B cell (primary cell): Measurements from ENCODE around the gene THSD7A. TPM values are rescaled to one million over a fixed set of nuclear protein-coding genes. Genes with fewer than 3 reads are reported as not detected.

Experiments
- ATAC-seq: fragments of 200-7000 bp; cut with Tn5 transposase; one replicate; pipeline ENCODE4 v1.10.0; 2021; ENCODE audit warnings: low read depth, mild to moderate bottlenecking, moderate number of reproducible peaks, moderate library complexity
- CTCF ChIA-PET: fragments of 350-600 bp; sonication (Branson Sonifier 250); formaldehyde crosslinking; loops from one replicate; lab custom pipeline; 2021; ENCODE audit warnings: antibody characterized with exemption, inconsistent platforms; lab: Charles Lee
- POLR2A ChIA-PET: fragments of 350-600 bp; sonication (Branson Sonifier 250); formaldehyde crosslinking; loops from one replicate; lab custom pipeline; 2021; ENCODE audit warnings: antibody characterized with exemption; lab: Charles Lee
- DNase-seq: peaks from one replicate; pipeline ENCODE4 v3.0.0; 2013
- H2AFZ ChIP-seq: 2 replicates; pipeline ENCODE4 v1.6.1; 2012; ENCODE audit warnings: mild to moderate bottlenecking, low read depth, low read length; ENCODE audit not compliant: insufficient read depth, poor library complexity, severe bottlenecking
- H3K27ac ChIP-seq, 2 donors: 1 replicate in 1 of 2; 2 replicates in 1 of 2; pipeline ENCODE4 v1.5.1; 2012 to 2013; ENCODE audit warnings: low read length in 2 of 2, mild to moderate bottlenecking in 2 of 2, moderate library complexity in 1 of 2
- H3K27me3 ChIP-seq, 4 experiments: fragments of 200-600 bp in 1 of 4; sonication (generic) in 1 of 4; replicated peaks in 1 of 4; 1 replicate in 2 of 4; 2 replicates in 2 of 4; pipeline versions ENCODE4 v1.6.1 to v1.7.0; 2013 to 2016; ENCODE audit warnings: low read length in 3 of 4, mild to moderate bottlenecking in 2 of 4, mixed read lengths in 1 of 4, moderate library complexity in 1 of 4; ENCODE audit not compliant: insufficient read depth in 4 of 4, control insufficient read depth in 3 of 4; ENCODE audit errors: control extremely low read depth in 1 of 4
- H3K36me3 ChIP-seq, 2 experiments: replicated peaks in 1 of 2; 1 replicate in 1 of 2; 2 replicates in 1 of 2; pipeline versions ENCODE4 v1.6.1 to v1.7.1; 2013; ENCODE audit warnings: low read length in 1 of 2; ENCODE audit not compliant: insufficient read depth in 2 of 2, control insufficient read depth in 1 of 2; ENCODE audit errors: control extremely low read depth in 1 of 2, extremely low read depth in 1 of 2
- H3K4me1 ChIP-seq, 2 donors: fragments of 200-600 bp in 1 of 2; sonication (generic) in 1 of 2; 1 replicate in 1 of 2; 2 replicates in 1 of 2; pipeline versions ENCODE4 v1.5.1 to v1.6.1; 2013 to 2017; ENCODE audit warnings: low read length in 2 of 2; ENCODE audit not compliant: control insufficient read depth in 2 of 2, insufficient read depth in 2 of 2
- H3K4me2 ChIP-seq: replicated peaks from 2 replicates; pipeline ENCODE3; 2012; ENCODE audit warnings: mild to moderate bottlenecking, low read depth, low read length; ENCODE audit not compliant: poor library complexity, severe bottlenecking
- H3K4me3 ChIP-seq, 5 experiments: fragments of 200-600 bp in 1 of 5; sonication (generic) in 1 of 5; 1 replicate in 3 of 5; 2 replicates in 2 of 5; pipeline versions ENCODE4 v1.5.1 to v1.7.0; 2011 to 2016; ENCODE audit warnings: low read length in 4 of 5, mild to moderate bottlenecking in 4 of 5, low read depth in 2 of 5, control low read depth in 1 of 5, moderate library complexity in 1 of 5; ENCODE audit not compliant: insufficient read depth in 1 of 5; ENCODE audit errors: control extremely low read depth in 1 of 5, extremely low read depth in 1 of 5
- H3K79me2 ChIP-seq: fragments of 200-600 bp; sonication (generic); one replicate; pipeline ENCODE4 v1.6.0; 2016; ENCODE audit warnings: low read length; ENCODE audit not compliant: control insufficient read depth, insufficient read depth
- H3K9ac ChIP-seq: fragments of 200-600 bp; sonication (generic); 2 replicates; pipeline ENCODE4 v1.6.1; 2017; ENCODE audit warnings: mild to moderate bottlenecking, low read length, moderate library complexity
- H3K9me3 ChIP-seq, 3 donors: one replicate each; pipeline versions ENCODE4 v1.6.1 to v1.7.1; 2013; ENCODE audit warnings: low read length in 2 of 3; ENCODE audit not compliant: control insufficient read depth in 2 of 3, insufficient read depth in 1 of 3; ENCODE audit errors: control extremely low read depth in 1 of 3
- H4K20me1 ChIP-seq: 2 replicates; pipeline ENCODE4 v1.6.0; 2012; ENCODE audit warnings: mild to moderate bottlenecking, low read length; ENCODE audit not compliant: insufficient read depth, control insufficient read depth, poor library complexity, severe bottlenecking
- H3K27ac Mint-ChIP-seq: one replicate; pipeline ENCODE4 v1.8.0; 2021; ENCODE audit warnings: mixed read lengths
- H3K27me3 Mint-ChIP-seq: one replicate; pipeline ENCODE4 v1.8.0; 2021; ENCODE audit warnings: mixed read lengths
- H3K4me1 Mint-ChIP-seq: one replicate; pipeline ENCODE4 v1.8.0; 2021; ENCODE audit warnings: mixed read lengths
- H3K4me3 Mint-ChIP-seq: one replicate; pipeline ENCODE4 v1.8.0; 2021; ENCODE audit warnings: mixed read lengths
- H3K9me3 Mint-ChIP-seq: one replicate; pipeline ENCODE4 v1.8.0; 2022; ENCODE audit warnings: mixed read lengths; ENCODE audit not compliant: insufficient read depth
- CTCF ChIP-seq: fragments of 200-600 bp; IDR thresholded peaks from one replicate; pipeline ENCODE4 v1.8.0; 2022; ENCODE audit warnings: antibody characterized with exemption, mild to moderate bottlenecking
- EZH2 ChIP-seq: IDR thresholded peaks from 2 replicates; pipeline ENCODE4 v1.6.1; 2012; ENCODE audit warnings: borderline replicate concordance, low read depth, mild to moderate bottlenecking, moderate library complexity, low read length; ENCODE audit not compliant: insufficient read depth, poor library complexity, severe bottlenecking
- WGBS: methylation state at CpG from one replicate; pipeline ENCODE4 v1.1.5; 2013; ENCODE audit warnings: missing lambda C conversion rate; ENCODE audit not compliant: insufficient coverage; 5-methylcytosine and 5-hydroxymethylcytosine counted together
- intact Hi-C: fragments of 100-400 bp; cut with micrococcal nuclease; formaldehyde crosslinking; loops from one replicate; pipeline ENCODE4 v1.10.0; 2022
- polyA plus RNA-seq: library from polyadenylated mRNA; depleted of rRNA; stranded (reverse); fragments of >200 nt; gene quantifications from 2 replicates; pipeline ENCODE4 v1.2.3, GENCODE V29; 2012
- total RNA-seq, 2 donors: library from RNA; stranded (reverse); fragments of 120-200 nt in 1 of 2; gene quantifications; 1 replicate in 1 of 2; 2 replicates in 1 of 2; pipeline versions ENCODE4 v1.2.3 to v1.2.4, GENCODE V29; 2013 to 2022

Gene THSD7A
- total and polyA plus RNA-seq, 2 donors (not counting 1 experiment from before 2014, with no cell fraction given): not detected

GRCh38 chr7:11539853-11540252 lies 292.1 kb downstream of the THSD7A start:
- Histone ChIP-seq H3K9ac (no peak overlapping the region), H3K4me1 (no peaks in the 10 kb centered on the region), H3K9me3 (peaks cover 0 to 2% (median 0%) of the 10 kb centered on the region in 3 donors), H2AFZ (no peak overlapping the region), H3K27ac (no peak overlapping the region), H3K4me3 (no peak overlapping the region), H4K20me1 (no peaks in the 10 kb centered on the region), H3K4me2 (no peak overlapping the region), H3K79me2 (no peaks in the 10 kb centered on the region), H3K27me3 (no peaks in the 10 kb centered on the region), H3K36me3 (no peaks in the 10 kb centered on the region)
- H3K4me3 Mint-ChIP-seq: no peak overlapping the region
- DNase-seq (no peak), ATAC-seq (no peak)
- no peaks in the 10 kb centered on the region for H3K4me1 Mint-ChIP-seq
- intact Hi-C loops: no loop called here
- TF ChIP-seq EZH2 (no peak), CTCF (no peak)
- ChIA-PET POLR2A (no interaction called here), CTCF (no interaction called here)
- H3K27me3 Mint-ChIP-seq: no peaks in the 10 kb centered on the region
- no CpG with 5 or more reads among the region's 3 CpGs for WGBS
- H3K27ac Mint-ChIP-seq: no peak overlapping the region
- H3K9me3 Mint-ChIP-seq: peaks cover 2% of the 10 kb centered on the region

DNA sequence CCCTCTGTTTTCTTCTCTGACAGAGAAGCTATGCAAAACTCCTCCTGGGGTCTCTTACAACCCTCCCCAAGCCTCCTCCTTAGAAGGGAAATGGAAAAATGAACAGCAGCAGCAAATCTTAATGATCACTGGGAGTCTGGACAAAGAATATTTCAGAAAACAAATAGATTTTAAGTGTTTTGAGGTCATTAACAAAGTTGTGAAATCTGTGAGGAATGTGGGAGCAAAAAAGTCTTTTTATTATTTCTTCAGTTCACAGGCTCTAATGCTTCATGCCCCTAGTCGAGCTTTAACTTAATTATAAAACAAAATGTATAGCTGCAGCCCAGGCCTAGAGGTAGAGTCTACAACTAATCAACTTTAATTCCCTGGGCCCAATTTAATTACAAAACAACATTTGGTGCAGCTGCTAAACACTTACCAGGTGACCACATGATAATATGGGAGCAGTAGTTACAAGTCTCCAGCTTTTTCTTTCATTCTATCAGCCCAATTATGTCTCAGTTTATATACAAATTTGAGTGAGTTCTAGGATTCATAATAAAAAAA lies 293.2 kb downstream of the THSD7A start:
- Mint-ChIP-seq H3K27me3 (no peaks in the 10 kb centered on the region), H3K4me1 (no peaks in the 10 kb centered on the region), H3K9me3 (peaks cover 2% of the 10 kb centered on the region), H3K27ac (no peak overlapping the region), H3K4me3 (no peak overlapping the region)
- WGBS: no CpG with 5 or more reads among the region's 1 CpG
- H4K20me1 ChIP-seq: no peaks in the 10 kb centered on the region
- intact Hi-C loops: no loop called here
- no peaks in the 10 kb centered on the region for H3K36me3 ChIP-seq
- H3K4me1 ChIP-seq: no peaks in the 10 kb centered on the region
- H3K9ac ChIP-seq: no peak overlapping the region
- ChIA-PET CTCF (no interaction called here), POLR2A (no interaction called here)
- ATAC-seq (no peak), DNase-seq (no peak)
- no peak overlapping the region for H3K27ac ChIP-seq
- H2AFZ ChIP-seq: no peak overlapping the region
- TF ChIP-seq EZH2 (no peak), CTCF (no peak)
- no peak overlapping the region for H3K4me3 ChIP-seq
- H3K79me2 ChIP-seq: no peaks in the 10 kb centered on the region
- no peaks in the 10 kb centered on the region for H3K27me3 ChIP-seq
- H3K4me2 ChIP-seq: no peak overlapping the region
- peaks cover 0 to 2% (median 0%) of the 10 kb centered on the region in 3 donors for H3K9me3 ChIP-seq
